DOHH2 (cell line): ENCODE data around the gene KDM5A.

Source experiments
- EZH2phosphoT487 ChIP-seq: fragments of 200-600 bp; sonication (generic); IDR thresholded peaks from 2 replicates; pipeline ENCODE4 v1.6.1; 2017; ENCODE audit warnings: borderline replicate concordance, mild to moderate bottlenecking, antibody characterized with exemption, low read length, moderate library complexity, mixed read lengths
- TF ChIP-seq, protein P1 (sequence below): fragments of 200-600 bp; sonication (generic); IDR thresholded peaks from one replicate; pipeline ENCODE4 v1.5.1; 2014; ENCODE audit warnings: antibody characterized with exemption, mild to moderate bottlenecking, low read depth, low read length; ENCODE audit not compliant: poor library complexity, severe bottlenecking

DNA sequence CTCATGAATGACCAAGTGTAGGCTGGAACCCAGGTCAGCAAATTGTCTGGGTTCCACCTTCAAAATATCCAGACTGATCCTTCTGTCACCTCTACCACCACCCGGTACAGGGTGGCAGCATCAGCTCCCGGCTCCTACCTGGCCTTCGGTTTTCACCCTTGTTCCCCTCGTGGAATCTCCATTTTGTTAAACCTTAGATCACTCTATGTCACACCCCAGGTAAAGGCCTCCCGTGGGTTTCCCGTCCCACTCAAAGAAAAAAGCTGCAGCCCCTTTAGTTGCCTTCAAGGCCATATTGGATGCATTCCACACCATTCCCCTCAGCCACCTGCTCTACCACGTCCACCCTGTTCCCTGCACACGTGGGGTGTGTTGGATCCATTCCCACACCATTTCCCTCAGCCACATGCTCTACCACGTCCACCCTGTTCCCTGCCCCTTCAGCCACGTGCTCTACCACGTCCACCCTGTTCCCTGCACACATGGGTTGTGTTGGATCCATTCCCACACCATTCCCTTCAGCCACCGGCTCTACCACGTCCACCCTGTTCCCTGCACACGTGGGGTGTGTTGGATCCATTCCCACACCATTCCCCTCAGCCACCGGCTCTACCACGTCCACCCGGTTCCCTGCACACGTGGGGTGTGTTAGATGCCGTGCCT is 150.3 kb downstream of the KDM5A start:
- TF ChIP-seq, protein P1, sequence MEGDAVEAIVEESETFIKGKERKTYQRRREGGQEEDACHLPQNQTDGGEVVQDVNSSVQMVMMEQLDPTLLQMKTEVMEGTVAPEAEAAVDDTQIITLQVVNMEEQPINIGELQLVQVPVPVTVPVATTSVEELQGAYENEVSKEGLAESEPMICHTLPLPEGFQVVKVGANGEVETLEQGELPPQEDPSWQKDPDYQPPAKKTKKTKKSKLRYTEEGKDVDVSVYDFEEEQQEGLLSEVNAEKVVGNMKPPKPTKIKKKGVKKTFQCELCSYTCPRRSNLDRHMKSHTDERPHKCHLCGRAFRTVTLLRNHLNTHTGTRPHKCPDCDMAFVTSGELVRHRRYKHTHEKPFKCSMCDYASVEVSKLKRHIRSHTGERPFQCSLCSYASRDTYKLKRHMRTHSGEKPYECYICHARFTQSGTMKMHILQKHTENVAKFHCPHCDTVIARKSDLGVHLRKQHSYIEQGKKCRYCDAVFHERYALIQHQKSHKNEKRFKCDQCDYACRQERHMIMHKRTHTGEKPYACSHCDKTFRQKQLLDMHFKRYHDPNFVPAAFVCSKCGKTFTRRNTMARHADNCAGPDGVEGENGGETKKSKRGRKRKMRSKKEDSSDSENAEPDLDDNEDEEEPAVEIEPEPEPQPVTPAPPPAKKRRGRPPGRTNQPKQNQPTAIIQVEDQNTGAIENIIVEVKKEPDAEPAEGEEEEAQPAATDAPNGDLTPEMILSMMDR: no peak
- no peak for TF ChIP-seq EZH2phosphoT487
